HG02970 (cell line): ENCODE data around the gene GNA14.
"Not testable (repeated sequence)": the region's sequence is repeated elsewhere in the genome, so short reads cannot be mapped to it uniquely, and the experiment has no call there.

Experiments used
- ATAC-seq: cut with Tn5 transposase; IDR thresholded peaks from one replicate; pipeline ENCODE4 v1.9.1; 2021; ENCODE audit warnings: mild to moderate bottlenecking, moderate library complexity, moderate number of reproducible peaks; ENCODE audit not compliant: unreplicated experiment, low FRiP score

Gene GNA14

DNA sequence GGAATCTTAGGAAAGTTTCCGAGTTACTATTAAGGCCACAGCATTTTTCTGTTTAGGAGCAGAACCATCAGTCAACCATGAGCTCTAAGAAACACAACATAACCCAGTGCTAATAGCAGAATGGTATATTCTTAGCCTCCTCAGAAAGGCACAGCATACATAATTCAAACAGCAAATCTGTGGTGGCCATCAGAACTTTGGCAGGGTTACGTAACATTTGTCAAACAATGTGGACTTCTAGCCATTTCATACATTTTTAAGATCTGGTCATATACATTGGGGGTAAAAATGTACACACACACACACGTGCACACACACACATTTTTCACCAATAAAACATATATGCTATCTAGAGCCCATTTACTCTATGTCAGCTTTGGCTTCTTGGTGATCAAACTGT lies 225.2 kb downstream of the GNA14 start:
- no peak for ATAC-seq

DNA sequence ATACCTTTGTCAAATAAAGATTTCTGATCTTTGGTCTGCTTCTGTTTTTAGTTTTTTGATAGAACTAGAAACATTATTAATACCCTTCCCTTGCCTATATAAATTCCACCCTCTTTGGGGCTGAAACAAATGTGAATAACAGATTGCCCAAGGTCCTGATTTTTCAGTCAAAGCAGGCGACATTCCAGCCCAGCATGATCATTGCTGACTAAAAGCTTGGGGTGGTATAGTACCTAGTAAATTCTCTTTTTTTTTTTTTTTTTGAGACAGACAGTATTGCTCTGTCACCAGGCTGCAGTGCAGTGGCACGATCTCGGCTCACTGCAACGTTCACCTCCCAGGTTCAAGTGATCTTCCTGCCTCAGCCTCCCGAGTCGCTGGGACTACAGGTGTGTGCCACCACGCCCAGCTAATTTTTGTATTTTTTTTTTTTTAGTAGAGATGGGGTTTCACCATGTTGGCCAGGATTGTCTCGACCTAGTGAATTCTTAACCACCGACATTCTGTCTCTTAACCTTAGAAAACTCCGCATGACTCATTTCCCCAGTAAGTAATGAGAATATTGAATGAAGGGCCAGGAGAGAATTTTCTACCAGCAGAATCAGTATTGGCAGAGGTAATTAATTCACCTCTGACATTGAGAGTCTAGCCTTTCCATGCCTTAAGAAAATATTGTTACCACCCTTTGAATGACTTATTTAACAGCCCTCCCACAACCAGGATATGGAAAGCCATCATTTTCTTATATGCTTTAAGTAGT lies 226.4 kb downstream of the GNA14 start:
- ATAC-seq = no peak

DNA sequence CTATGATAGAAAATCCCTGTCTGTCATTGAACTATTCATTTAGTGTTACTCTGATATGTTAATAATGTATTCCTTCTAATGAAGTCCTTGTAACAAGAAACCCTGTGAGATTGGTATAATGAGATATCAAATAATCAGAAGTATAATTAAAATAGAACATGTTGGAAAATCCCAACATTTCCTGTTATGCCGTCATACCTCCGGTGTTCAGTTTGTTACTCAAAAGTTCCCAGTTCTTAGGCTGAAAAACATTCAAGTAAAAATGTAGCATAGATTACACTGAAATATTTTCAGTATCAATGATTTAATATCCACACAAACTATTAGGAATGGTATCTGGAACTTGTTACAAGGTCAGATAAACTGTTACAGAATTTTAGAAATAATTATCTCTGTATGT lies 227.5 kb downstream of the GNA14 start:
- no peak for ATAC-seq

DNA sequence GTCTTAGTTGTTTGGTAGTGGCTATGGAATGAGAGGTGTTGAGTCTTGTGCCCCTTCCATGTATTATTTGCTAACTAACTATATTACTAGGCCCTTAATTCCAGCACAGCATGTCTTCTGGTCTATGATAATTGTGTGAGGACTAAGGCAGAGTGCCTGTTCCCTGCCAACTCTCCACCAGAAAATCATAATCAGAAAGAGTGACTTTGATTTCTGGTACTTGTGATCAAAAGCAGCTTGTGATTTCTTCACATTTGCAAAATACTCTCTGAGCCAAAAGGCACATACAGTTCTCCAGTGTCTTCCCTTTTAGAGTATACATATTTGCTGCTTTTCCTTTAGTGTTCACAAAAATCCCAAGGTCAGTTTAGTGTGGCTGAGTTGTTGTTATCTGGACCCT lies 229.9 kb downstream of the GNA14 start:
- no peak for ATAC-seq

DNA sequence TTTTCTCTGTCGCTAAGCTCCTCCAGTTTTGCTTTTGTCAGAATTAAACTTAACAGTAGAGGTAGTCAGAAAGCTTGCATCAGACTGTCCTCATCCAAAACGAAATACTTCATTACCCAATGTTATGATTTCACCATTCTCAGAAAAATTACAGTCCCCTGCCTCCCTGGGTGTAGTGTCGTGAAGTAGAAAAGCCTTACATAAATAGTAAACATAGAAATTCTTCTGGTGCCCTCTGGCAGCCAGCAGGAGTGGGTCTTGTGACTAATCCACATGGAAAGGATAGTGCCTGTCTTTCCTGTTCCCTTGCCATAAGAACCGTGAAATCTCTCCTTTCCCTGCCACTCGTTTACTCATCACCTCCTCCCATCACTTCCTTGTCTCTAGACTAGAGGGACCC lies 230.6 kb downstream of the GNA14 start:
- no peak for ATAC-seq

DNA sequence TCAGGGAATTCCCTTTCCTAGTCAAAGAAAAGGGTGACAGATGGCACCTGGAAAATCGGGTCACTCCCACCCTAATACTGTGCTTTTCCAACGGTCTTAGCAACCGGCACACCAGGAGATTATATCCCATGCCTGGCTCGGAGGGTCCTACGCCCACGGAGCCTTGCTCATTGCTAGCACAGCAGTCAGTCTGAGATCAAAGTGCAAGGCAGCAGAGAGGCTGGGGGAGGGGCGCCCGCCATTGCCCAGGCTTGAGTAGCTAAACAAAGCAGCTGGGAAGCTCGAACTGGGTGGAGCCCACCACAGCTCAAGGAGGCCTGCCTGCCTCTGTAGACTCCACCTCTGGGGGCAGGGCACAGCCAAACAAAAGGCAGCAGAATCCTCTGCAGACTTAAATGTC lies 239.6 kb downstream of the GNA14 start:
- not testable (repeated sequence) for ATAC-seq

DNA sequence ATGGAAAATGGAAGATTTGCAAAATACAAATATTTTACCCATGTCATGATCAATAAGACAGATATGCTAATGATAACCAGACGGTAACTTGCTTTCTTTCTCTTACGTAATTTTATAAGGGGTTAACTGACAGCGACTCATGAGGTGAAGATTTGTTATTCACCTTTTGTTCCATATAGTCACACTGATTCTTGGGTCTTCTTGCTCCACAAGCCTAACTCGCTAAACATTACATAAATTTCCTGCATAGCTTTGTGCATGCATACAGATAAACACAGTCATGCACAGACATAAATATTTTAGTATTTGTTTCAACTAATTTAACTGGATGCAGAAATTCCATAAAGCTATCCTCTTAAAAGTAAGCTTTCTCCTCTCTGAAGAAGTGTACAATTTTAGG lies 244.9 kb downstream of the GNA14 start:
- ATAC-seq = no peak

DNA sequence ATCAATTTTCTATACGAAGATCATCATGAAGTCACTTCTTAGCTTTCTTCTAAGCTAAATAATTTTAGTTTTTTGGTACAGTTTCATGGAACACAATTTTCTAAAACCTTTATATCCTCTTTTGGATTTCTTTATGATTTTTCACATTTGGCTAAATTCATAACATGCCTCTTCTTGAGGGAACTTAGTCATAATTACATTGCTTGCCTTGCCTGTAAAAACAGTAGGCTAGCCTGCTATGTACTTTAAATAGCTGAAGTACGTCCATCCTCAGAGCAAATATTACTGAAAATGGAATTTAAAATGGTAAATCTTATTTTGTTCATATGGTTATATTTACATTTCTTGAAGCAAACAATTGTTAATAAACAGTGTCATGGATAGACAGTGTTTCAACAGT lies 245.8 kb downstream of the GNA14 start:
- ATAC-seq = no peak

DNA sequence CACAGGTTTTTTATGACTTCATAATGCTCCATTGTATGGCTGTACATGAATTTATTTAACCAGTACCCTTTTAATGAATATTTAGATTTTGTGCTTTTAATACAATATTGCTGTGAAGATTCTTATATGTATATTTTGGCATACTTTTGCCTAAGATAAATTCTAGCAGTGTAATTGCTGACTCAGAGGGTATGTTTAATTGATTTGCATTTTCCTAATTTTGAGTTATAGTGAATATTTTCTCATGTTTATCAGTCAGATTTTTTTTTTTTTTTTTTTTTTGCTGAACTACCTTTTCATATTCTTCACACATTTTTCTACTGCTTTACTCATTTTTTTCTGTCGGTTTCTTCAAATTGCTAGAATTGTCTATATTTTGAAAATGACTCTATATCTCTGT lies 248.2 kb downstream of the GNA14 start:
- ATAC-seq = no peak

DNA sequence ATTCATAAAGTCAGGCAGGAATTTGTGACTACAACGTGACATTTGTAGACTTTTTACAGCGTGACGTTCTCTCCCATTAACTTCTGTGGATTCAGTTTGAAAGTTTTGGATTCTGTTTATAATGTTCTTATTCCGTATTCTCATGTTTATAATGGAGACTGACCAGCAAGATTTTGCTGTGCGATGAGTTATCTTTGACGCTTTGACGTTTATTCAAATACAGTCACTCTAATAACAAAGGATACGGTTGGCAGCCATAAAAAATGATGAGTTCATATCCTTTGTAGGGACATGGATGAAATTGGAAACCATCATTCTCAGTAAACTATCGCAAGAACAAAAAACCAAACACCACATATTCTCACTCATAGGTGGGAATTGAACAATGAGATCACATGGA lies 249.5 kb downstream of the GNA14 start:
- ATAC-seq = not testable (repeated sequence)

DNA sequence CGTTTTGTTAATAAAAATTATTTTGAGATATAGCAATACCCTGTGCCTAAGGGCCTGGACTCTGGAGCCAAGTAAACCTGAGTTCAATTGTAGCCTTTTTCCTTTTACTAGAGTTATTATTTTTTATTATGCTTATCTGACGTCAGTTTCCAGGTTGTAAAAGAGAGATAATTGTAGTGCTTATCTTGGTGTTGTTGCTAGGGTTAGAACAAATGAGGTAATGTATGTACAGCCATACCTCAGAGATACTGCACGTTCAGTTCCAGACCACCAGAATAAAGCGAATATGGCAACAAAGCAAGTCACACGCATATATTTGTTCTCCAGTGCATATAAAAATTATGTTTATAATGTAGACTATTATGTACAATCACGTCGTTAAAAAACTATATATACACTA lies 255.8 kb downstream of the GNA14 start:
- no peak for ATAC-seq

DNA sequence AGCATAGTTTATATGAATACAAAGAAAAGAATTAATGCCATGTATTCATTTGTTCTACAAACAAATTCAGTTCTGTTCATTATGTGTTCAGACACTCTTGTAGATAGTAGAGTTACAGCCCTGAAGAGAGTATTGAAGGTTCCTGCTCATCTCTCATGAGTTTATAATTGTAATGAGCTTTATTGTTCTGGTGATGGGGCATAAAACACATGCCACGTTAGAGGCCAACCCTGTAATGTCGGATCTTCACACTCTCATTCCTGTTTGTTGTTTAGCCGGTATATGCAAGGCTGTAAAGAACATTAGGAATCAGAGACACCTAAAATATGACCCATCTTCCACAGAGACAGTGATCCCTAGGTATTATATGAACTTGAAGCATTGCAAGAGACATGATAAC lies 256.3 kb downstream of the GNA14 start:
- no peak for ATAC-seq

DNA sequence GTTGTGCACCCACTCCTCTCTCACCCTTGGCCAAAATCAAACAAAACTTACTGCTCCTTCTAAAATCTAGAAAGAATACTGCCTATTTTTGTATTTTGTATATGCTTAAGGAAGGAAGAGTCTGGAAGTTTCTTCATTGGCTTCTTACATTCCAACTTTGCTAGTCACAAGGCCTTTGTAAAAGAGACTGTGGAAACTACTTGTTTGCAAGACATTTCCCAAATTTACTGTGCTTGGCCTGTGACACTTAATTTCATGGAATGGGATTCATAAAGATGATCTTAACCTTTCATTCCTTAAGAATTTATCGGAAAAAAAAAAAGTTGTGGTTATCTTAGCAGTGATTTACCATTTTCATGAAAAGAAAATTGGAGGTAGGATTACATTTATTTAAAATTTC lies 261.9 kb downstream of the GNA14 start:
- ATAC-seq = no peak

DNA sequence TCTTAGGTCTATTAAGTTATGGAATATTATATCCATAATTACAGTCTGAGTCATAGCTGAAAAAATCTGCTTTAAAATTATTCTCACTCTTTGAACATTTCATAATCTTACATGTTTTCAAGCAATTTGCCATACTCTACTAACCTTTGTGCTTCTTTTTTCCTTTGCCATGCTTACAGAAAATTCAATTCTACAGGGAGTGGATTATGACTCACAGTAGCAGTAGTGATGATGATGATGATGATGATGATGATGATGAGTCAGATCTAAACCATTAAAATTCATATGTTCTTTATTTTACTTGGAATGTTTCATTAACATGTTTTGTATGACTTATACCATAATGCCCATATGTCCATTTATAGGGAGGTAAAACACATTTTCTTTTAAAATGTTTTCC lies 263.7 kb downstream of the GNA14 start:
- no peak for ATAC-seq

DNA sequence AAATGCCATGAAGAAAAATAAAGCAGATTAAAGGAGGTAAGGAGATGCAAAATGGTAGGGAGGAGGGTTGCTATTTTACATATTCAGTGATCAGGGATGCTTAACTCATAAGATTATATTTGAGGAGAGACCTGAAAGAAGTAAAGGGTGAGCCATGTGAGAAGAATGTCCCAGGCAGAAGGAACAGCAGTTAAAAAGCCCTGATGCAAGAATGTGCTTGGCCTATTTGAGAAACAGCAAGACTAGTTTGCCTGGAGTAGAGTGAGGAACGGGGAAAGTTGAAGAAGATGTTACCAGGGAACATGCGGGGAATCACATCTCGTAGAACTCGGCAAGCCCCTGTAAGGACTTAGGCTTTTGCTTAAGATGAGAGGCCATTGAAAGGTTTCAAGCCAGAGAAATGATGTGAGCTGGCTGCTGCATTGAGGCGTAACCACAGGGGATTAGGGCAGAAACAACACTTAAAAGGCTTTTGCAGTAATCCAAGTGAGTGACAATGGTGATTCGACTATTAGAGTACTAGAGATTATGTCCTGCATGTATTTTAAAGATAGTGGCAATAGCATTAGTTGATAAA lies 272.1 kb downstream of the GNA14 start:
- ATAC-seq = no peak

DNA sequence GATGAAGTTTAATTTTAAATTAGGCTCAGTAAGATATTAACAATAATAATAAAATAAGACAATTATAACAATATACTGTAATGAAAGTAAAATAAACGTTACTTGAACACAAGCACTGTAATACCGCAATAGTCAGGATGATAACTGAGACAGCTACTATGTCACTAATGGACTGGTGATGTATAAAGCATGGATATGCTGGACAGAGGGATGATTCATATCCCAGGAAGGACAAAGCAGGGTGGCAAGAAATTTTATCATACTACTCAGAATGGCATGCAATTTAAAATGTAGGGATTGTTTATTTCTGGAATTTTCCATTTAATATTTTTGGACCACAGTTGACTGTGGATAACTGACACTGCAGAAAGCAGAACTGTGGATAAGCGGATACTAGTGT lies 273.9 kb downstream of the GNA14 start:
- no peak for ATAC-seq
